HepG2 (cell line): ENCODE results near the gene ESF1. TPM values are rescaled to one million over a fixed set of nuclear protein-coding genes. Genes with fewer than 3 reads are reported as not detected.

Experiments
- ATRX ChIP-seq: sonication (generic); formaldehyde crosslinking; IDR thresholded peaks from 2 replicates; pipeline ENCODE4 v1.4.0; 2020; ENCODE audit warnings: missing genetic modification reagents, borderline replicate concordance
- EP300 ChIP-seq, 3 experiments: sonication (generic) in 1 of 3; formaldehyde crosslinking in 1 of 3; IDR thresholded peaks; 2 replicates each; pipeline versions ENCODE4 v1.5.1 to v1.6.1; 2011 to 2020; ENCODE audit warnings: low read depth in 2 of 3, low read length in 2 of 3, borderline replicate concordance in 1 of 3, improper control_type of control experiment in 1 of 3, mild to moderate bottlenecking in 1 of 3, missing genetic modification reagents in 1 of 3, moderate library complexity in 1 of 3
- ESRRA ChIP-seq: sonication (generic); formaldehyde crosslinking; IDR thresholded peaks from 2 replicates; pipeline ENCODE4 v1.5.1; 2020; ENCODE audit warnings: mild to moderate bottlenecking, low read depth, missing genetic modification reagents
- FOXC1 ChIP-seq: sonication (generic); formaldehyde crosslinking; IDR thresholded peaks from 2 replicates; pipeline ENCODE4 v1.8.0; 2022; ENCODE audit warnings: mild to moderate bottlenecking, missing genetic modification reagents, borderline replicate concordance
- NR2F6 ChIP-seq, 2 experiments: IDR thresholded peaks; 2 replicates each; pipeline ENCODE4 v1.6.1; 2016; ENCODE audit warnings: antibody characterized with exemption in 1 of 2, mild to moderate bottlenecking in 1 of 2
- PRMT3 ChIP-seq: sonication (generic); formaldehyde crosslinking; IDR thresholded peaks from 2 replicates; pipeline ENCODE4 v1.8.1; 2022; ENCODE audit warnings: low read depth, mild to moderate bottlenecking, moderate library complexity, missing genetic modification reagents, borderline replicate concordance
- REPIN1 ChIP-seq: sonication (generic); formaldehyde crosslinking; IDR thresholded peaks from 2 replicates; pipeline ENCODE4 v1.8.0; 2022; ENCODE audit warnings: missing genetic modification reagents, low read depth, mild to moderate bottlenecking, borderline replicate concordance
- SP140L ChIP-seq: sonication (generic); formaldehyde crosslinking; IDR thresholded peaks from 2 replicates; pipeline ENCODE4 v1.4.0; 2020; ENCODE audit warnings: missing genetic modification reagents, borderline replicate concordance
- TBX3 ChIP-seq: fragments of 450-650 bp; IDR thresholded peaks from 2 replicates; pipeline ENCODE4 v1.6.1; 2017; ENCODE audit warnings: antibody characterized with exemption, mild to moderate bottlenecking, inconsistent platforms, borderline replicate concordance
- ZBTB49 ChIP-seq: sonication (generic); formaldehyde crosslinking; IDR thresholded peaks from 2 replicates; pipeline ENCODE4 v1.4.0; 2020; ENCODE audit warnings: missing genetic modification reagents, borderline replicate concordance
- ZNF205 ChIP-seq: IDR thresholded peaks from 2 replicates; pipeline ENCODE4 v1.6.1; 2018; ENCODE audit warnings: missing biosample characterization, missing genetic modification reagents
- ZNF296 ChIP-seq: sonication (generic); formaldehyde crosslinking; conservative IDR thresholded peaks from 2 replicates; pipeline ENCODE4 v1.5.0; 2020; ENCODE audit warnings: mild to moderate bottlenecking, missing genetic modification reagents
- ZNF432 ChIP-seq: sonication (generic); formaldehyde crosslinking; IDR thresholded peaks from 2 replicates; pipeline ENCODE4 v1.5.0; 2020; ENCODE audit warnings: missing genetic modification reagents, mild to moderate bottlenecking, borderline replicate concordance
- ZNF451 ChIP-seq: sonication (generic); formaldehyde crosslinking; IDR thresholded peaks from 2 replicates; pipeline ENCODE4 v1.5.0; 2020; ENCODE audit warnings: mild to moderate bottlenecking, missing genetic modification reagents
- ZNF484 ChIP-seq: sonication (generic); formaldehyde crosslinking; IDR thresholded peaks from 2 replicates; pipeline ENCODE4 v1.5.1; 2020; ENCODE audit warnings: mild to moderate bottlenecking, low read depth, missing genetic modification reagents, borderline replicate concordance
- ZNF609 ChIP-seq: sonication (generic); formaldehyde crosslinking; IDR thresholded peaks from 2 replicates; pipeline ENCODE4 v1.4.0; 2020; ENCODE audit warnings: mild to moderate bottlenecking, missing genetic modification reagents, borderline replicate concordance
- ZNF616 ChIP-seq: sonication (generic); formaldehyde crosslinking; IDR thresholded peaks from 2 replicates; pipeline ENCODE4 v1.5.0; 2020; ENCODE audit warnings: low read depth, mild to moderate bottlenecking, missing genetic modification reagents
- polyA plus RNA-seq, 8 experiments: library from polyadenylated mRNA; depleted of rRNA in 3 of 8; stranded (reverse) in 7 of 8; unstranded in 1 of 8; fragments of >200 nt; fragmentation: Illumina TruSeq in 4 of 8; extraction: Trizol in 4 of 8; gene quantifications; 2 replicates each; pipeline versions ENCODE4 v1.2.1 to v1.2.3, GENCODE V29; 2011 to 2016; ENCODE audit warnings: low read depth in 4 of 8, missing spikeins in 1 of 8, mixed read lengths in 1 of 8; ENCODE audit not compliant: insufficient read depth in 1 of 8
- total RNA-seq, 5 experiments: library from RNA; depleted of rRNA; stranded (reverse); fragments of >200 nt; fragmentation: Illumina TruSeq; extraction: Trizol; gene quantifications; 2 replicates each; pipeline ENCODE4 v1.2.3, GENCODE V29; 2016; ENCODE audit warnings: low read depth in 1 of 5
- TF ChIP-seq, protein P1 (sequence below): sonication (generic); formaldehyde crosslinking; IDR thresholded peaks from 2 replicates; pipeline ENCODE4 v1.4.0; 2020; ENCODE audit warnings: missing genetic modification reagents

The ESF1 gene
- total and polyA plus RNA-seq, 2 of the 13 experiments (the other 11 are each of a cell fraction or from before 2014, with no cell fraction given): 7.3 to 66.9 TPM

DNA sequence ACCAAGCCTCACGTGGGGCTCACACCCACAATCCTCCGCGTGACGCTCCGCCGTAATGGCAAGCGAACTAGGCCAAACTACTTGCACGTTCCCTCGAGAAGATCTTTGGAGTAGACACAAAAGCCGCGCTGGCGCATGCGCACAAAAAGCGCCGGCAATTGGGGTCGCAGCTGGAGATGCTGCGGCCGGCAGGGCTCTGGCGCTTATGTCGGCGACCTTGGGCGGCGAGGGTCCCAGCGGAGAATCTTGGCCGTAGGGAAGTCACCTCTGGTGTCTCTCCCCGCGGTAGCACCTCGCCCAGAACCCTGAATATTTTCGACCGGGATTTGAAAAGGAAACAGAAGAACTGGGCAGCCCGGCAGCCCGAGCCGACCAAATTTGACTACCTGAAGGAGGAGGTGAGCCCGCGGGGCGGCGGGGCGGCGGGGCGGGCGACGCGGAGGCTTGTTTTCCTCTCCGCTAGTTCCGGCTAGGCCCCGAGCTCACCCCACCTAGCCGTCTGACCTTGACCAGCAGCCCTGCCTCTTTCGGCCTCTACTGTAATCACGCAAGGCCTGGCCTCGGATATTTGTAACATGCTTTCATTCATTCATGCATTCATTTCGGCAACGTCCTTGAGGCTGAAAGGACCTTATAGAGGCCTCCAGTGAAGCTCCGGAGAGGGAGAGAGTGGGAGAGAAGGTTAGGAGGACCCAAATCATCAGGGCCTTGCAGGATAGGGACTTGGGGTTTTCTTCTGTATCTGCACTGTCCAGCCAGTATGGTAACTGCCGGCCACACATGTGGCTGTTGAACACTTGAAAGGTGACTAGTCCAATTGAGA, at the start of gene ESF1, which contains the start of gene NDUFAF5 (continued):
- TF ChIP-seq FOXC1 (CRISPR knock-in tag): no peak; the same call in 1 of the 2 replicates
- TF ChIP-seq REPIN1 (CRISPR knock-in tag): peak; percentile 99
- peak; percentile 92 for TF ChIP-seq SP140L
- TF ChIP-seq, protein P1, sequence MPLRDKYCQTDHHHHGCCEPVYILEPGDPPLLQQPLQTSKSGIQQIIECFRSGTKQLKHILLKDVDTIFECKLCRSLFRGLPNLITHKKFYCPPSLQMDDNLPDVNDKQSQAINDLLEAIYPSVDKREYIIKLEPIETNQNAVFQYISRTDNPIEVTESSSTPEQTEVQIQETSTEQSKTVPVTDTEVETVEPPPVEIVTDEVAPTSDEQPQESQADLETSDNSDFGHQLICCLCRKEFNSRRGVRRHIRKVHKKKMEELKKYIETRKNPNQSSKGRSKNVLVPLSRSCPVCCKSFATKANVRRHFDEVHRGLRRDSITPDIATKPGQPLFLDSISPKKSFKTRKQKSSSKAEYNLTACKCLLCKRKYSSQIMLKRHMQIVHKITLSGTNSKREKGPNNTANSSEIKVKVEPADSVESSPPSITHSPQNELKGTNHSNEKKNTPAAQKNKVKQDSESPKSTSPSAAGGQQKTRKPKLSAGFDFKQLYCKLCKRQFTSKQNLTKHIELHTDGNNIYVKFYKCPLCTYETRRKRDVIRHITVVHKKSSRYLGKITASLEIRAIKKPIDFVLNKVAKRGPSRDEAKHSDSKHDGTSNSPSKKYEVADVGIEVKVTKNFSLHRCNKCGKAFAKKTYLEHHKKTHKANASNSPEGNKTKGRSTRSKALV (CRISPR knock-in tag): peak; percentile 88
- peak; percentile 85 for TF ChIP-seq ZNF205 (CRISPR knock-in tag)
- peak; percentile 92 for TF ChIP-seq ZBTB49 (CRISPR knock-in tag)
- TF ChIP-seq EP300 (IDR thresholded peaks at IDR 0.05; ENCODE audit: low read depth in 2 of 2, low read length in 2 of 2): peak; percentile 69 to 76; a peak in 2 of 4 replicates
- peak; percentile 83 for TF ChIP-seq EP300 (CRISPR knock-in tag; IDR thresholded peaks at IDR 0.05; ENCODE audit: borderline replicate concordance)
- 0 out of 2 replicates have a peak, but pooled peaks have one; percentile 63 for TF ChIP-seq ZNF432
- no peak; the same call in 1 of the 2 replicates for TF ChIP-seq ZNF484 (CRISPR knock-in tag)
- peak; percentile 98 for TF ChIP-seq ZNF451 (CRISPR knock-in tag)
- 0 out of 2 replicates have a peak, but pooled peaks have one; percentile 55 for TF ChIP-seq ATRX (CRISPR knock-in tag)
- peak; percentile 86 for TF ChIP-seq TBX3
- peak; percentile 94 for TF ChIP-seq ESRRA
- peak; percentile 17; the same call in 1 of the 2 replicates for TF ChIP-seq ZNF616 (CRISPR knock-in tag)
- no peak; the same call in 1 of the 2 replicates for TF ChIP-seq ZNF296 (CRISPR knock-in tag)
- no peak for TF ChIP-seq PRMT3 (CRISPR knock-in tag)
- TF ChIP-seq NR2F6 (IDR thresholded peaks at IDR 0.05): peak; percentile 49
- TF ChIP-seq NR2F6 (CRISPR knock-in tag; IDR thresholded peaks at IDR 0.05): peak; percentile 87
- no peak; the same call in none of the 2 replicates for TF ChIP-seq ZNF609 (CRISPR knock-in tag)
